ENCODE data around the gene OSMR. TPM values are rescaled to one million over a fixed set of nuclear protein-coding genes. Genes with fewer than 3 reads are reported as not detected.

OSMR gene
- total RNA-seq, 1 donor from 2014 or later = 0.07 TPM

GRCh38 chr5:38953426-38954012 is 107.7 kb downstream of the OSMR start:
- Mint-ChIP-seq H3K4me1 (ENCODE audit: low read depth) (no peaks in the 10 kb centered on the region), H3K4me3 (ENCODE audit: low read depth) (no peak overlapping the region), H3K36me3 (ENCODE audit: low read depth) (peaks cover 61% of the 10 kb centered on the region), H3K9me3 (no peaks in the 10 kb centered on the region), H3K27me3 (ENCODE audit: low read depth) (no peaks in the 10 kb centered on the region), H3K27ac (no peak overlapping the region)
- DNase-seq (ENCODE audit: low spot score) = no peak
- intact Hi-C loops (cut with micrococcal nuclease) = no loop called here

GRCh38 chr5:38961691-38962090 is 115.9 kb downstream of the OSMR start:
- DNase-seq (ENCODE audit: low spot score) = no peak
- Mint-ChIP-seq H3K36me3 (ENCODE audit: low read depth) (peaks cover 46% of the 10 kb centered on the region), H3K27me3 (ENCODE audit: low read depth) (no peaks in the 10 kb centered on the region), H3K4me3 (ENCODE audit: low read depth) (no peak overlapping the region), H3K9me3 (no peaks in the 10 kb centered on the region), H3K4me1 (ENCODE audit: low read depth) (no peaks in the 10 kb centered on the region), H3K27ac (no peak overlapping the region)
- intact Hi-C loops (cut with micrococcal nuclease) = no loop called here

GRCh38 chr5:38968665-38969064 is 122.9 kb downstream of the OSMR start:
- Mint-ChIP-seq H3K27me3 (ENCODE audit: low read depth) (no peaks in the 10 kb centered on the region), H3K36me3 (ENCODE audit: low read depth) (peaks cover 22% of the 10 kb centered on the region), H3K27ac (no peak overlapping the region), H3K4me3 (ENCODE audit: low read depth) (no peak overlapping the region), H3K9me3 (no peaks in the 10 kb centered on the region), H3K4me1 (ENCODE audit: low read depth) (no peaks in the 10 kb centered on the region)
- no peak for DNase-seq (ENCODE audit: low spot score)
- intact Hi-C loops (cut with micrococcal nuclease) = no loop called here

- Mint-ChIP-seq H3K27ac (no peak overlapping the region), H3K9me3 (no peaks in the 10 kb centered on the region), H3K27me3 (ENCODE audit: low read depth) (no peaks in the 10 kb centered on the region), H3K4me3 (ENCODE audit: low read depth) (no peak overlapping the region), H3K36me3 (ENCODE audit: low read depth) (peaks cover 38% of the 10 kb centered on the region), H3K4me1 (ENCODE audit: low read depth) (peaks cover 2% of the 10 kb centered on the region)
- intact Hi-C loops (cut with micrococcal nuclease) = no loop called here
- DNase-seq (ENCODE audit: low spot score) = no peak
Observed at GRCh38 chr5:38978036-38978435, 132.2 kb downstream of the OSMR start.

GRCh38 chr5:38979535-38979934 is 133.7 kb downstream of the OSMR start:
- H3K27ac Mint-ChIP-seq = no peak overlapping the region
- intact Hi-C loops (cut with micrococcal nuclease) = no loop called here
- DNase-seq (ENCODE audit: low spot score) = no peak
- H3K36me3 Mint-ChIP-seq (ENCODE audit: low read depth) = peaks cover 29% of the 10 kb centered on the region
- no peaks in the 10 kb centered on the region for H3K27me3 Mint-ChIP-seq (ENCODE audit: low read depth)
- no peak overlapping the region for H3K4me3 Mint-ChIP-seq (ENCODE audit: low read depth)
- H3K9me3 Mint-ChIP-seq = no peaks in the 10 kb centered on the region
- peaks cover 2% of the 10 kb centered on the region for H3K4me1 Mint-ChIP-seq (ENCODE audit: low read depth)

Other genes with a start within 250 kb of the OSMR start
- 28.2 and 29.8 TPM in 2 replicates for gene RICTOR, start 228.4 kb downstream of the OSMR start, total RNA-seq

All from activated T-helper 2 cell treated with anti-CD3 and anti-CD28 coated beads, Interferon-gamma antibody, Interleukin-2, Interleukin-4, amounts not matched to agents 10 μg/mL and 5 μg/mL and 100 μg/mL, durations not matched to agents 14 hours and 24 hours and 36 hours (primary cell).